Activated CD8-positive, alpha-beta memory T cell treated with anti-CD3 and anti-CD28 coated beads, Interleukin-2, amount 10 ng/mL, durations not matched to agents 7 days and 5 days (primary cell): ENCODE measurements around the gene FRAS1. TPM values are rescaled to one million over a fixed set of nuclear protein-coding genes. Genes with fewer than 3 reads are reported as not detected.

Source experiments
- ATAC-seq: fragments of 150-1000 bp; cut with Tn5 transposase; one replicate; pipeline ENCODE4 v1.10.0; 2021; ENCODE audit warnings: moderate library complexity
- CTCF ChIA-PET: fragments of 350-600 bp; sonication (Branson Sonifier 250); formaldehyde crosslinking; loops from one replicate; lab custom pipeline; 2021; ENCODE audit warnings: antibody characterized with exemption; lab: Charles Lee
- DNase-seq: peaks from one replicate; pipeline ENCODE4 v3.0.0-alpha.2; 2020
- H3K27ac Mint-ChIP-seq: one replicate; pipeline ENCODE4 v1.8.0; 2021; ENCODE audit warnings: mild to moderate bottlenecking, mixed read lengths
- H3K27me3 Mint-ChIP-seq: one replicate; pipeline ENCODE4 v1.8.0; 2021; ENCODE audit warnings: mixed read lengths
- H3K36me3 Mint-ChIP-seq: one replicate; pipeline ENCODE4 v1.8.0; 2021; ENCODE audit warnings: mild to moderate bottlenecking, mixed read lengths
- H3K4me1 Mint-ChIP-seq: one replicate; pipeline ENCODE4 v1.8.0; 2021; ENCODE audit warnings: mixed read lengths
- H3K4me3 Mint-ChIP-seq: one replicate; pipeline ENCODE4 v1.8.0; 2021; ENCODE audit warnings: mild to moderate bottlenecking, moderate library complexity, mixed read lengths
- H3K9me3 Mint-ChIP-seq: one replicate; pipeline ENCODE4 v1.8.0; 2022; ENCODE audit warnings: low read depth, mixed read lengths
- total RNA-seq, 2 experiments: library from RNA; stranded (reverse); gene quantifications; one replicate each; pipeline ENCODE4 v1.2.3, GENCODE V29; 2021

The FRAS1 gene
- total RNA-seq, 2 experiments from 2014 or later, result 0.05 TPM; not detected in 1

DNA sequence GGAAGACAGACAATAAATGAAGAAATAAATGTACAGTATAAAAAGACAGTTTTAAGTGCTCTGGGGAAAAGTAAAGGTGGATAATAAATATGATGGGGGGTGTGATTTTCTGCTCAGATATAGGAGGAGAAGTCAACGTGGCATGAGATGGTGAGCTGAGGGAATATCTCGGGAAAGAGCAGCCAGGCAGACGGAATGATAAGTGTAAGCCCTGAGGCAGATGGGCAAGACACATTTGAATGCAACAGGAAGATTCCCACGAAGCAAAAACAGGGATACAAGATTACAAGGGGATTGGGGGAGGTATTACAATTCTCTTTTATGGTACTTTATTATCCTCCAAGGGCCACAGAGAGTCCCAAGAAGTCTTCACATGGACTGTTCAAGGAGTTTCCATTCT lies 505.6 kb downstream of the FRAS1 start:
- CTCF ChIA-PET, result no interaction called here
- no peaks in the 10 kb centered on the region for H3K9me3 Mint-ChIP-seq
- no peak overlapping the region for H3K27ac Mint-ChIP-seq
- DNase-seq (no peak), ATAC-seq (no peak)
- no peaks in the 10 kb centered on the region for H3K36me3 Mint-ChIP-seq
- no peaks in the 10 kb centered on the region for H3K4me1 Mint-ChIP-seq
- H3K4me3 Mint-ChIP-seq, result no peak overlapping the region
- H3K27me3 Mint-ChIP-seq, result peaks cover 35% of the 10 kb centered on the region

DNA sequence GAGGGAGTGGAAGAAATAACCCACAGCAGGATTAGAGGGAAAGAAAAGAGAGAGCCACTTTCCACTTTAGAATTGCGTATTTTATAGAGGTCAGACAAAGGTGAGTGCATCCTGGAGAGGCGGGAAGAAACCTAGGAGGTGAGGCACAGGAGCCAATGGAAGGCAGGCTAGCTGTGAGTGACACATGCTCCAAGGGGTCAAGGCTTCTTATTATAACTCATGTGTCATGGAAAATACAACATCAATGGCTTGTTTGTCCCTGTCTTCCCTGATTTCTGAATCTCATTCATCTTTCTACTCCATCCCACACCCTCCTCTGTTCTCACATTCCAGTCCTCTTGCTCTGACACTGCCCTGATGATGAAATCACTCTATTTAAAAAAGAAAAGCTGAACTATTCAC lies 508.8 kb downstream of the FRAS1 start:
- H3K4me3 Mint-ChIP-seq, result no peak overlapping the region
- CTCF ChIA-PET, result no interaction called here
- no peaks in the 10 kb centered on the region for H3K4me1 Mint-ChIP-seq
- no peaks in the 10 kb centered on the region for H3K36me3 Mint-ChIP-seq
- H3K27me3 Mint-ChIP-seq, result peaks cover 34% of the 10 kb centered on the region
- no peaks in the 10 kb centered on the region for H3K9me3 Mint-ChIP-seq
- no peak overlapping the region for H3K27ac Mint-ChIP-seq
- ATAC-seq (no peak), DNase-seq (no peak)

DNA sequence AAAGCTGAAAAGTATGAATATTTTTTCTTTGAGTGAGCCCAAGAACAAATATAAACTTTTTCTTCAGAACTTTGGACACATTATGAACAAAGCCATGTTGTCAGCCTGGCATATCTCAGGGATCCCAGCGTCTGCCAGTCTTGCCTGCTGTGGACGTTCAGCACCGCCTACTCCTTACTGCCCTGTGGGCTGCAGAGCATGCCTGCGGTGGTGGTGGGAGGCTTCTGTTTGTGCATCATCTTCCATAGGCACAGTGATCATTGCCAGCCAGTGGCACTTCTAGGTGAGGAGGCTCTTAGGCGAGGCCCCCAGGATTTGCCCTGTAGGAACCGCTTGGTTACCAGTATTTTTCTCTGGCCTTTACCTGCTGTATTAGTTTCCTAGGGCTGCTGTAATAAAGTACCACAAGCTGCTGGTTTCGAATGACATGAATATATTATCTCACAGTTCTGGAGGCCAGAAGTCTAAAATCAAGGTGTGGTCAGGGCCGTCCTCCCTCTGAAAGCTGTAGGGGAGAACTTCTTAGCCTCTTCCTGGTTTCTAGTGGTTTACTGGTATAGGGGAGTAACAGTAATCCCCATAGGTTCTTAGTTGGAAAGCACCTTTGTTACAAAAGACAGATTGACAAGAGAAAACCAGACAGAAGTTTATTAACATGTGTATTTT lies 509.8 kb downstream of the FRAS1 start:
- H3K27me3 Mint-ChIP-seq, result peaks cover 31% of the 10 kb centered on the region
- DNase-seq (no peak), ATAC-seq (no peak)
- H3K36me3 Mint-ChIP-seq, result no peaks in the 10 kb centered on the region
- H3K4me1 Mint-ChIP-seq, result no peaks in the 10 kb centered on the region
- CTCF ChIA-PET, result no interaction called here
- no peak overlapping the region for H3K27ac Mint-ChIP-seq
- H3K9me3 Mint-ChIP-seq, result no peaks in the 10 kb centered on the region
- no peak overlapping the region for H3K4me3 Mint-ChIP-seq

- DNase-seq (no peak), ATAC-seq (no peak)
- Mint-ChIP-seq H3K27me3 (peaks cover 32% of the 10 kb centered on the region), H3K4me3 (no peak overlapping the region), H3K27ac (no peak overlapping the region), H3K4me1 (no peaks in the 10 kb centered on the region), H3K36me3 (no peaks in the 10 kb centered on the region), H3K9me3 (no peaks in the 10 kb centered on the region)
- CTCF ChIA-PET, result no interaction called here
Measured at GRCh38 chr4:78567500-78568060, 510.5 kb downstream of the FRAS1 start.

- Mint-ChIP-seq H3K4me1 (no peaks in the 10 kb centered on the region), H3K27ac (no peak overlapping the region), H3K36me3 (no peaks in the 10 kb centered on the region), H3K9me3 (no peaks in the 10 kb centered on the region), H3K27me3 (peaks cover 36% of the 10 kb centered on the region), H3K4me3 (no peak overlapping the region)
- no peak for ATAC-seq
- CTCF ChIA-PET, result no interaction called here
- DNase-seq, result no peak
Measured at GRCh38 chr4:78568640-78569305, 511.6 kb downstream of the FRAS1 start.

- Mint-ChIP-seq H3K27me3 (peaks cover 36% of the 10 kb centered on the region), H3K36me3 (no peaks in the 10 kb centered on the region), H3K27ac (no peak overlapping the region), H3K9me3 (no peaks in the 10 kb centered on the region), H3K4me1 (no peaks in the 10 kb centered on the region), H3K4me3 (no peak overlapping the region)
- no peak for ATAC-seq
- DNase-seq, result no peak
- CTCF ChIA-PET, result no interaction called here
Measured at GRCh38 chr4:78569306-78569821, 512.2 kb downstream of the FRAS1 start.

- H3K4me1 Mint-ChIP-seq, result no peaks in the 10 kb centered on the region
- DNase-seq, result no peak
- H3K36me3 Mint-ChIP-seq, result no peaks in the 10 kb centered on the region
- CTCF ChIA-PET, result no interaction called here
- H3K4me3 Mint-ChIP-seq, result no peak overlapping the region
- no peak overlapping the region for H3K27ac Mint-ChIP-seq
- no peak for ATAC-seq
- peaks cover 34% of the 10 kb centered on the region for H3K27me3 Mint-ChIP-seq
- H3K9me3 Mint-ChIP-seq, result no peaks in the 10 kb centered on the region
Measured at GRCh38 chr4:78570117-78570516, 513.0 kb downstream of the FRAS1 start.

DNA sequence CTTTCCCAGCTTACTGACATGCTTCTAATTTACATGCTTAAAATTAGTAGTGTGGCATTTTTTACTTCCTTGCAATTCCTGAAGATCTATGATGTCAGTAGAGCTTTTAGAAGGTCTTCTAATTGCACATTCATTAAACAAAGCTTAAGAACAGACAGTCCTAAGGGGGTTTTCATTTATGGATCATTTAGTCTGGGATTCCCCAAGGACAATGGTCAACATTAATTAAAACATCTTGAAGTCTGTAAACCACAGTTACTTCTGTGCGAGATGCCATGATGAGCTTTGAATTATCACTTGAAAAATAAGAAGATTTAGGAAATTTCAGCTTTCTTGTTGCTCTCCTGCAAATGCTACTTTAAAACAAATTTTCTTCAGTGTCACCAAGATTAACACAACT lies 514.7 kb downstream of the FRAS1 start:
- H3K4me1 Mint-ChIP-seq, result no peaks in the 10 kb centered on the region
- no peaks in the 10 kb centered on the region for H3K36me3 Mint-ChIP-seq
- peaks cover 37% of the 10 kb centered on the region for H3K27me3 Mint-ChIP-seq
- H3K4me3 Mint-ChIP-seq, result no peak overlapping the region
- no peak overlapping the region for H3K27ac Mint-ChIP-seq
- DNase-seq (no peak), ATAC-seq (no peak)
- CTCF ChIA-PET, result no interaction called here
- H3K9me3 Mint-ChIP-seq, result no peaks in the 10 kb centered on the region

DNA sequence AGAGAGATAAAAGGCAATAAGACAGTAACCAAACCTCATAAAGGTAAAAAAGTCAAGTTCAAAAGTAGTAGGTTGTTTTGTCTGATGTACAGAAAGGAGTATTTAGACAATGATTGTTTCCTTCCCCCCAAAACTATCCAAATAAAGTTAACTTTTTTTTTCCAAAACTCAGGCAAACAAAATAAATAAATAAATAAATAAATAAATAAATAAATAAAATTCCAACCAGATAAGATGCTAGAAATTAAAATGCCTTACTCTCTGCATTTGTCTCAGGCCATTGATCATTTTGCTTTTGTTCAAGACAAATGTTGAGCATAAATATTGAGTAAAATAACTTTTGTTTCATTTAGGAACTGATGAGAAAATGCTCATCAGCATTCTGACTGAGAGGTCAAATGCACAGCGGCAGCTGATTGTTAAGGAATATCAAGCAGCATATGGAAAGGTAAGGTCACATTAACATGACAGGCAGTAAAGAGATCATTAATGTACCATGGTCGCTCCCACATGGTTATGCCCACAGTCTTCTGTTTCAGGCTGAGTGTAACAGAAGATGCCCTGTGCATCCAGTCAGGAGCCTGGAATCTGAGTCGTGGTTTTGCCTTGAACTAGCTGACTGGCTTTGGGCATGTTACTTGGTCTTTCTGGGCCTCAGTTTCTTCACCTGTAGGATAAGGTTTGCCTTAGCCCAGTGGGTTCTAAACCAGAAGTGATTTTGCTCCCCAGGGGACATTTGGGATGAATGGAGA lies 521.7 kb downstream of the FRAS1 start:
- no peak for DNase-seq
- Mint-ChIP-seq H3K27ac (no peak overlapping the region), H3K27me3 (peaks cover 22% of the 10 kb centered on the region), H3K4me3 (no peak overlapping the region), H3K36me3 (no peaks in the 10 kb centered on the region), H3K9me3 (no peaks in the 10 kb centered on the region), H3K4me1 (no peaks in the 10 kb centered on the region)
- CTCF ChIA-PET, result no interaction called here
- ATAC-seq, result no peak

GRCh38 chr4:78581618-78582017 lies 524.5 kb downstream of the FRAS1 start:
- no peaks in the 10 kb centered on the region for H3K36me3 Mint-ChIP-seq
- H3K27ac Mint-ChIP-seq, result no peak overlapping the region
- H3K4me3 Mint-ChIP-seq, result no peak overlapping the region
- DNase-seq (no peak), ATAC-seq (no peak)
- CTCF ChIA-PET, result no interaction called here
- no peaks in the 10 kb centered on the region for H3K9me3 Mint-ChIP-seq
- no peaks in the 10 kb centered on the region for H3K4me1 Mint-ChIP-seq
- H3K27me3 Mint-ChIP-seq, result peaks cover 14% of the 10 kb centered on the region

GRCh38 chr4:78584863-78585547 lies 527.9 kb downstream of the FRAS1 start:
- CTCF ChIA-PET, result no interaction called here
- Mint-ChIP-seq H3K27me3 (peaks cover 19% of the 10 kb centered on the region), H3K9me3 (no peaks in the 10 kb centered on the region), H3K36me3 (no peaks in the 10 kb centered on the region), H3K4me1 (no peaks in the 10 kb centered on the region), H3K4me3 (no peak overlapping the region), H3K27ac (no peak overlapping the region)
- DNase-seq, result no peak
- no peak for ATAC-seq

DNA sequence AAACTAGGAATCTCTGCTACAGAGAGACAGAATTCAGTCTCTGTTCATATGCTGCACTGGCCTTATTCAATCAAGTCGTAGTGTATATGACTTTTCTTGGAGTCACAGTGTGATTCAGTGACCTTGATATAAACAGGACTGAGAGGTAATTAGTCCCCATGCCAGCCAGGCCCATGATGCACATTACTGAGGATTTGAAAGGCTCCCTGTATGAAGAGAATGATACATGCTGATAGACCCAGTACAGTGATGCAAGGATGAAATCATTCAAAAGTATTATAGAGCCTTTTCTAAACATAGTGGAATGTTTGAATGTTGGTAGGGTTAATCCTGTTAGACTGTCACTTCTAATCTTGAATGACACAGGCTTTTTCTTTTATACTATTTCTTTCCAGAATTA lies 528.5 kb downstream of the FRAS1 start:
- ATAC-seq (no peak), DNase-seq (no peak)
- H3K27ac Mint-ChIP-seq, result no peak overlapping the region
- CTCF ChIA-PET, result no interaction called here
- H3K27me3 Mint-ChIP-seq, result peaks cover 15% of the 10 kb centered on the region
- H3K36me3 Mint-ChIP-seq, result no peaks in the 10 kb centered on the region
- H3K4me3 Mint-ChIP-seq, result no peak overlapping the region
- no peaks in the 10 kb centered on the region for H3K4me1 Mint-ChIP-seq
- H3K9me3 Mint-ChIP-seq, result no peaks in the 10 kb centered on the region

GRCh38 chr4:78588894-78589545 lies 531.9 kb downstream of the FRAS1 start:
- DNase-seq (no peak), ATAC-seq (no peak)
- Mint-ChIP-seq H3K36me3 (no peaks in the 10 kb centered on the region), H3K9me3 (no peaks in the 10 kb centered on the region), H3K27ac (no peak overlapping the region), H3K4me3 (no peak overlapping the region), H3K27me3 (peaks cover 15% of the 10 kb centered on the region), H3K4me1 (no peaks in the 10 kb centered on the region)
- CTCF ChIA-PET, result no interaction called here
